22Rv1 (cell line): ENCODE measurements around the gene GATA6.

Experiments used
- H3K27ac ChIP-seq: fragments of 450-650 bp; 2 replicates; pipeline ENCODE4 v1.5.1; 2017
- CTCF ChIP-seq: fragments of 450-650 bp; IDR thresholded peaks from 2 replicates; pipeline ENCODE4 v1.5.1; 2017; ENCODE audit warnings: mild to moderate bottlenecking
- ZFX ChIP-seq: fragments of 450-650 bp; IDR thresholded peaks from 2 replicates; pipeline ENCODE4 v1.6.1; 2017; ENCODE audit warnings: antibody characterized with exemption, borderline replicate concordance

GATA6 gene

GRCh38 chr18:22141211-22141610 lies 28.2 kb upstream of the GATA6 start:
- TF ChIP-seq CTCF (no peak), ZFX (no peak)
- H3K27ac ChIP-seq = no peak overlapping the region

GRCh38 chr18:22143347-22144340 lies 25.7 kb upstream of the GATA6 start:
- TF ChIP-seq CTCF = no peak
- no peak for TF ChIP-seq ZFX

GRCh38 chr18:22145160-22145559 lies 24.2 kb upstream of the GATA6 start:
- TF ChIP-seq ZFX (no peak), CTCF (no peak)
- H3K27ac ChIP-seq = no peak overlapping the region

More at GRCh38 chr18:22143347-22144340, 25.7 kb upstream of the GATA6 start:
- no peak overlapping the region for H3K27ac ChIP-seq

DNA sequence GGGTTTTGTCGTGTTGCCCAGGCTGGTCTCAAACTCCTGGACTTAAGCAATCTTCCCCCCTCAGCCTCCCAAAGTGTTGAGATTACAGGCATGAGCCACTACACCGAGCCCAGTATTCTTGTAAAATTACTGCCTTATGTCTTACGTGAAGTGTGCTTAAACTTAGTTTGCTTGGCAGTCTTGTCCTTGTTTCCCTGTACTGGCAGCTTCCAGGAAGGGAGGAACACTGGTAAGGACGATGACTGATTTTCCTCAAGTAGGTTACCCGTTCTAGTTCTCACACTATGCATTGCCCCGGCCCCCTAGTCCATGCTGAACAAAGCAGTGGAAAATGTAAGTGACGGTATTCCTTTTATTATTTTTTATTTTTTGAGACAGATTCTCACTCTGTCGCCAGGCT lies 19.7 kb upstream of the GATA6 start:
- TF ChIP-seq CTCF = no peak
- TF ChIP-seq ZFX = no peak
- no peak overlapping the region for H3K27ac ChIP-seq

DNA sequence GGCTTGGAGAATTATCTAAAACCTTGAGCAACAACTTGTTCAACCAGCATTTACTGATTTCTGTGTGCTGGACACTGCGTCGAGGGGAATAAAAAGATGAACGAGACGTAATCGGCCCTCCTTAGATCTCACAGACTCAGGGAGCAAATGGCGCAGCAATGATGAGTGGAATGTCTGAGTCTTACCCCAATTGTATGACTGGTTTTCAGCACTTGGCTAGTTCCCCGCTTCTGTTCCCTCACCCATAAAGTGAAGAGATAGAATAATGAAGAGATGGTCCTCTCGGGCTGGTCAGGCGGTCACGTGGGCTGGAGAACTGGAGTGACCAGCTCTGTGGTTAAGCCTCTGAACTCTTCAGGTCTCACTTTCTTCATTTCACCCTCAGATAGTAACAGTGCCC lies 17.3 kb upstream of the GATA6 start:
- H3K27ac ChIP-seq = no peak overlapping the region
- no peak for TF ChIP-seq ZFX
- no peak for TF ChIP-seq CTCF

GRCh38 chr18:22153428-22153827 lies 16.0 kb upstream of the GATA6 start:
- no peak for TF ChIP-seq CTCF
- TF ChIP-seq ZFX = no peak
- no peak overlapping the region for H3K27ac ChIP-seq

- no peak for TF ChIP-seq CTCF
- TF ChIP-seq ZFX = no peak
- no peak overlapping the region for H3K27ac ChIP-seq
These were observed 13.8 kb upstream of the GATA6 start for GRCh38 chr18:22155584-22155983.
